Stimulated activated memory B cell treated with anti-CD40 and anti-IgM and Interleukin-4, amounts not matched to agents 10 μg/mL and 1 μg/mL and 100 μg/mL, for 72 hours (primary cell): ENCODE results near the gene USP2.
A peak's percentile ranks its signal among the peaks of the same experiment; 100 is the strongest.

Experiments
- ATAC-seq: fragments of 150-1000 bp; cut with Tn5 transposase; 2 replicates; pipeline ENCODE4 v1.10.0; 2021
- H3K27ac Mint-ChIP-seq: one replicate; pipeline ENCODE4 v1.8.0; 2022; ENCODE audit warnings: mild to moderate bottlenecking, mixed read lengths
- H3K27me3 Mint-ChIP-seq: one replicate; pipeline ENCODE4 v1.8.0; 2022; ENCODE audit warnings: mixed read lengths
- H3K36me3 Mint-ChIP-seq: one replicate; pipeline ENCODE4 v1.8.0; 2022; ENCODE audit warnings: mixed read lengths
- H3K4me1 Mint-ChIP-seq: one replicate; pipeline ENCODE4 v1.8.0; 2022; ENCODE audit warnings: mixed read lengths
- H3K4me3 Mint-ChIP-seq: one replicate; pipeline ENCODE4 v1.8.0; 2022; ENCODE audit warnings: mild to moderate bottlenecking, moderate library complexity, mixed read lengths
- H3K9me3 Mint-ChIP-seq: one replicate; pipeline ENCODE4 v1.8.0; 2022; ENCODE audit warnings: mixed read lengths

The USP2 gene

DNA sequence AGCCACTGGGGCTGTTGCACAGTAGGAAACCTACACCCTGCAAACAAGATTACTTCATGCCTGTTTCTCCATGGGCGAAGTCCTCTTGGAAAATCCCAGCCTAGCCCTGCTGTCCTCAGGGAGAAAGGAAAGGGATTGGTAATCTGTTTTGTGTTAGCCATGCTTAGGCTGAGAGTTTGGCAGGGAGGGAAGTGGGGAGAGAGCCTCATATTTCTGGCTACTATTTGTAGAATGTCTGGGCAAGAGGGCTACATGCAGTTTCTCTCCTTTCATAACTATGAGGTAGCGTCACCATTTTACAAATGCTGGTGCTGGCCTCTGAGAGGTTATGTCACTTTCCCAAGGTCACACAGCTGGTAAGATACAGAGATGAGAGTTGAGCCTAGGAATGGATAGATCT is 34.2 kb downstream of the USP2 start:
- Mint-ChIP-seq H3K27ac (no peak overlapping the region), H3K9me3 (no peaks in the 10 kb centered on the region), H3K27me3 (peaks cover 83% of the 10 kb centered on the region), H3K36me3 (no peaks in the 10 kb centered on the region), H3K4me3 (no peak overlapping the region), H3K4me1 (no peaks in the 10 kb centered on the region)
- no peak for ATAC-seq

DNA sequence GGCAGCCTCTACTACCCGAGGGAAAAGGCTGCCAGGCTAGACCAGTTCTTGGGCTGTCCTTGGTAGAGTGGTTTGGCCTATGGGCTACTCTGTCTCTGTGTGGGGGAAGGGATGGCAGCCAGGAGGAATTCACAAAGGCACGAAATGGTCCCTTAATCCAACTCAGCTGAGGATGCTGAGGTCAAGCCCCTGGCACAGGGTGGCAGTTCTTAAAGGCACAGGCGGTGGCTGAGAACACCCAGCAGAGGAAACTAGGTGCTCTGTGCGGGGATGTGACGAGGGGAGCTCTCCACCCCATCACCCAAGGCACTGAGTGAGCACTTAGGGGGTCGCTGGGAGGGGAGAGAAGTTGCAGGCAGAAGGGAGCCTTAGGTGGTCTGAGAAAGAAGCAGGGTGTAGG is 34.9 kb downstream of the USP2 start, which contains the start of gene MFRP:
MFRP (minus strand) TSS at position 101 of the 400 bp plus-strand sequence. CDS start 192 bp downstream, outside the sequence.
- Mint-ChIP-seq H3K9me3 (no peaks in the 10 kb centered on the region), H3K4me3 (no peak within 1 kb of the TSS), H3K27me3 (peaks cover 83% of the 10 kb centered on the region), H3K36me3 (no peaks in the 10 kb centered on the region), H3K27ac (no peak within 1 kb of the TSS), H3K4me1 (no peaks in the 10 kb centered on the region)
- ATAC-seq: no peak

- Mint-ChIP-seq H3K9me3 (no peaks in the 10 kb centered on the region), H3K36me3 (no peaks in the 10 kb centered on the region), H3K4me3 (no peak overlapping the region), H3K27me3 (peaks cover 83% of the 10 kb centered on the region), H3K4me1 (peaks cover 9% of the 10 kb centered on the region), H3K27ac (no peak overlapping the region)
- no peak for ATAC-seq
Observed at GRCh38 chr11:119345685-119346084, 35.8 kb downstream of the USP2 start.

DNA sequence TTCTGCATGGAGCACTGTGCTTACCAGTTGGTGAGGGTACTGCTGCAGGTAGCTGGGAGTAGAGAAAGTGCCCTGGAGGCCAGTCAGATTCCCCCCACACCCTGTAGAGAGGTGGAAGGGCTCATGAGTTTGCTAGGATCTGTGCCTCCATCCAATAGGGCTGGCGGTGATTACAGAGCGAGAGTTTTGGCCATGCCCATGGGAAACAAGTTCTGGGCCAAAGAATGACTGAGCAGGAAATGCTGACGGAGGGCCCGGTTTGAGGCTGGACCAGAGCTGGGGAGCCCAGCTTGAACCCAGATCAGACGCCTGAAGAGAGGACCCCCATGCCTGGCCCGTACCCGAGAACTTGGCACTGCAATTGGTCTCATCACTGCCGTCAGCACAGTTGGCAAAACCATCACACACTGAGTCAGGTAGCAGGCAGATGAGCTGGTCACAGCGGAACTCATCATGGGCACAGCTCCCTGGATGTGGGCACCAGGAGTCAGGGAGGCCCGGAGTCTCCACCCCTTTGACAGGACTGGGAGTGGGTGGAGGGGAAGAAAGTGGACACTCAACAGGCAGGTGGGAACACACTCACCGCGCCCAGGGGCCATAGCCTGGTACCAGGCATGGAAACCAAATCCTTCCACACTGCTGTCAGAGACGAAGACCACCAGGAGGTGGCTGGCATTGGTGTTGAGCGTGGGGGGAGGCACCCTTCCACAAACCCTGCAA is 37.0 kb downstream of the USP2 start:
- peaks cover 80% of the 10 kb centered on the region for H3K27me3 Mint-ChIP-seq
- no peak overlapping the region for H3K27ac Mint-ChIP-seq

DNA sequence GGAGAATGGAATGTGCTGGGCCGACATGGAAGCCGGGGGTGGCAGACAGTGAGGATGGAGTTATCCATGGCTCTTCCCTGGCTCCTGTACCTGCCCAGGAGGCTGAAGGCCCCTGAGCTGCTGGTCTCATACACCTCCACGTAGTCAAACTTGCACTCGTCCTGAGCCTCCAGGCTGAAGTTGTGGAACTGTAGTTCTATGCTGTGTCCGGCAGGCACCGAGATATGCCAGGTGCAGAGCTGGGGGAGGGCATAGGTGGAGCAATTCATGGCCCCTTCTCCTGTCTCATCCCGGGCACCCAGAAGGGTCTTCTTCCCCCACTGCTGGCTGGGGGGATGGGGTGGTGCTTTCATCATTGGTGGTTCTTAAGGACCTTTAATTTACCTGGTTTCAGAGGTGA is 37.8 kb downstream of the USP2 start:
- peaks cover 87% of the 10 kb centered on the region for H3K27me3 Mint-ChIP-seq
- H3K4me3 Mint-ChIP-seq: no peak overlapping the region
- ATAC-seq: no peak
- no peaks in the 10 kb centered on the region for H3K36me3 Mint-ChIP-seq
- H3K9me3 Mint-ChIP-seq: no peaks in the 10 kb centered on the region
- no peak overlapping the region for H3K27ac Mint-ChIP-seq
- peaks cover 19% of the 10 kb centered on the region for H3K4me1 Mint-ChIP-seq

More for the DNA sequence above, 37.0 kb downstream of the USP2 start:
- Mint-ChIP-seq H3K4me1 (peaks cover 12% of the 10 kb centered on the region), H3K4me3 (no peak overlapping the region), H3K9me3 (no peaks in the 10 kb centered on the region), H3K36me3 (no peaks in the 10 kb centered on the region)
- no peak for ATAC-seq

GRCh38 chr11:119342362-119343130 is 38.9 kb downstream of the USP2 start:
- no peak for ATAC-seq
- H3K36me3 Mint-ChIP-seq: no peaks in the 10 kb centered on the region
- H3K27me3 Mint-ChIP-seq: peaks cover 85% of the 10 kb centered on the region
- H3K4me3 Mint-ChIP-seq: no peak overlapping the region
- H3K27ac Mint-ChIP-seq: no peak overlapping the region
- H3K4me1 Mint-ChIP-seq: peaks cover 24% of the 10 kb centered on the region
- no peaks in the 10 kb centered on the region for H3K9me3 Mint-ChIP-seq

GRCh38 chr11:119342023-119342300 is 39.5 kb downstream of the USP2 start:
- H3K4me3 Mint-ChIP-seq: no peak overlapping the region
- H3K27me3 Mint-ChIP-seq: peaks cover 79% of the 10 kb centered on the region
- ATAC-seq: no peak

DNA sequence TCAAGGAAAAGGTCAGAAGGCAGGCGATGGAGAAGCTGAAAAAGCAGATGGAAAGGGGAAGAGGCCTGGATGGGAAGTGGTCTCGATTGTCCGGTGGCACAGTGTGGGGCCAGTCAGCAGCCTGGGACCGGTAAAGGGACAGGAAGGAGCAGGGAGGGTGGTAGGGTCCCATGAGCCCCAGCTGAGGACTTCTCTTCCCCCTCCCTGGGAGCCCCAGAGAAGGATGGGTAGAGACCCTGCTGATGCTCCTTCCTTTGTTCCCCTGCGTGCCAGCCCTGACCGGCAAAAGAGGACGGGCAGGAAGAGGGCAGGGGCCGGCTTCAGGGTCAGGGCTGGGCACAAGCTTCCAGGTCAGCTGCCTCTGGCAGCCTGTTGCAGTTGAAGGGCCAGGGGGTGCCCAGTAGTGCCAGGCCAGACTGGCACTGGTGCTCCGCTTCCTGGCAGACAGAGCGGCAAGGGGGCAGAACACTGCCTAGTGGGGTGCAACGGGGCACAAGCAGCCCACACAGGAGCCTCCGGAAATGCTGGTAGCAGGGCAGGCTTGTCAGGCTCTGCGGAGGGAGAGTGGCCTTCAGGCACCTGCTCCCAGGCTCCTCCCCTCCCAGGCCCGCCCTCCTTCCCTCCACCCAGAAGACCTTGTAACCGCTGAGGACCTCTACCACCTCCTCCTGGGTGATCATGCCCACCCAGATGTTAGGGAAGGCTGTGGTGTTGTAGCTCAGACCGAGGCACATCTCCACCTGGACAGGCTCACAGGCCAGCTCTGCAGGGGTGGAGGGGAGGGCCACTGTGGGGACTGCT is 40.1 kb downstream of the USP2 start:
- Mint-ChIP-seq H3K4me1 (peaks cover 30% of the 10 kb centered on the region), H3K4me3 (no peak overlapping the region), H3K36me3 (peaks cover 9% of the 10 kb centered on the region), H3K9me3 (no peaks in the 10 kb centered on the region), H3K27me3 (peaks cover 74% of the 10 kb centered on the region), H3K27ac (no peak overlapping the region)
- ATAC-seq: no peak

More at GRCh38 chr11:119342023-119342300, 39.5 kb downstream of the USP2 start:
- Mint-ChIP-seq H3K36me3 (peaks cover 3% of the 10 kb centered on the region), H3K27ac (no peak overlapping the region), H3K9me3 (no peaks in the 10 kb centered on the region), H3K4me1 (peaks cover 25% of the 10 kb centered on the region)

DNA sequence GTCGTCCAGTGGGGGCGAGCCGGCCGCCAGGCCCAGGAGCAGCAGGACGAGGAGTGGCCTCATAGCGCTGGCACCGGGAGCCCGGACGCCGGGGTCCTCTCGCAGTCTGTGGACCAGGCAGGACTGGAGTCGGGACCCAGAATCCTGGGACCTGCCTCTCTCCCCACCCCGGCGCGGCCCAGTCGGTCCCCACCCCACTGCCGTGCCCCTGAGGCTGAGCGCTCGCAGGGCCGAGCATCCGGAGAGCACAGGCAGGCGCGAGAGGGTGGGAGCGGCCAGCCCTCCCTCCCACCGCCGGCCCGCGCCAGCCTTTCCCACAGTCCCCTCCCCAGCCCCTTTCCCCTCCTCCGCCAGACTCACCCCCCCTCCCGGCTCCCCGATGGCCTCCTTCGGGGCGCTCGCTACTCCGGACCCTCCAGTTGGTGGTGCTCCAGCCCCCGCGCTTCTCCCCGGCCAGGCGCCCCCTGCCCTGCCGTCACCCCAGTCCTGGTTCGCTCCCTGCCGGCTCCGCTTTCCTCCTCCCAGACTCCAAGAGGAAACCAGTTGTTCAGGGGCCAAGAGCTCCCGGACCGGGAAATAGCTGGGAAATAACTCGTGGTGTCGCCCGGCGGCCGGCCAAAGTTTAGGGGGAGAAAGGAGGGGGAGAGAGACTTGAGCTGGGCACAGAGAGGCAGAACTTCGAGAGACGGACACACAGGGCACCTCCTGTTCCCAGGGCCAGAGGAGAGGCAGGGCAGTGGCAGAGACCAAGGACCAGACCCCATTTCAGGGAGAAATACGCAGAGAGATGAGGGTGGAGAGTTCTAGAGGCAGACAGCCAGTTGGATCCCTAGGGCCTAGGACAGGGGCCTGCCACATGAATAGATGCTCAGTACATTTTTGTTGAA is 40.9 kb downstream of the USP2 start, which contains the start of gene C1QTNF5:
C1QTNF5 (minus strand) TSS at position 549 of the 887 bp plus-strand sequence; CDS start at position 63, 486 bp downstream.
- no peak for ATAC-seq
- H3K9me3 Mint-ChIP-seq: no peaks in the 10 kb centered on the region
- H3K27ac Mint-ChIP-seq: no peak within 1 kb of the TSS
- peaks cover 38% of the 10 kb centered on the region for H3K4me1 Mint-ChIP-seq
- peaks cover 14% of the 10 kb centered on the region for H3K36me3 Mint-ChIP-seq
- no peak within 1 kb of the TSS for H3K4me3 Mint-ChIP-seq
- peaks cover 65% of the 10 kb centered on the region for H3K27me3 Mint-ChIP-seq

DNA sequence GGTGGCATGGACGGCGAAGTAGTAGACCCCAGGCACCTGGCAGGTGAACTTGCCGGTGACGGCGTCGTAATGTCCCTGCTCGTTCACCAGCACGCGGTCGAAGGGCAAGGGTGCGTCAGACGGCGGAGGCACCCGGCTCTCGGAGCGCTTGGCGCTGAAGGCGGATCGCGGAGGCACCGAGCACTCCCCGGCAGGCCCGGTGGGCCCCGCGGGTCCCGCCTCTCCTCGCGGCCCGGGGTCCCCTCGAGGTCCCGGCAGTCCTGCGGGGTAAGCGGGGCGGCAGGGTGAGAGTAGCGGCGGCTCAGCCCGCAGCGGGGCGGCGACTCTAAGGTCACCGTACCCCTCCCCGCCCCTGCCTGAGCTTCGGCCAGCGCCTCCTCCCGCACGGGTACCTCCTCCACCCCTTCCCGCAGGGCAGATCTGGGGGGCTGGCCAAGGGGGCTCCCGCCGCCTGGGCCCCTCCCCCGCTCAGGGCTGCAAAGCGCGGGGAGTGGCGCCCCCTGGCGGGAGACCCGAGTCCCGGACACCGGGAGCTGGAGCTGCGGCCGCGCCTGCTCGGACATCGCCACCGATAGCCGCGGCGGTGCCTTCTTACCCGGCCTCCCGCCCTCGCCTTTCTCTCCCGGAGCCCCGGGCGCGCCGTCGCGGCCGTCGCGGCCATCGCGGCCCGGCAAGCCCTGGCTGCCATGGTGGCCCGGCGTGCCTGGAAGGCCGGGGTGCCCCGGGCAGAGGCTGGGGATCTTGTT is 41.7 kb downstream of the USP2 start:
- Mint-ChIP-seq H3K4me1 (peaks cover 47% of the 10 kb centered on the region), H3K9me3 (no peaks in the 10 kb centered on the region), H3K4me3 (peak overlapping the region; percentile 37), H3K36me3 (peaks cover 14% of the 10 kb centered on the region), H3K27me3 (peaks cover 57% of the 10 kb centered on the region), H3K27ac (no peak overlapping the region)
- ATAC-seq: peak; percentile 13

DNA sequence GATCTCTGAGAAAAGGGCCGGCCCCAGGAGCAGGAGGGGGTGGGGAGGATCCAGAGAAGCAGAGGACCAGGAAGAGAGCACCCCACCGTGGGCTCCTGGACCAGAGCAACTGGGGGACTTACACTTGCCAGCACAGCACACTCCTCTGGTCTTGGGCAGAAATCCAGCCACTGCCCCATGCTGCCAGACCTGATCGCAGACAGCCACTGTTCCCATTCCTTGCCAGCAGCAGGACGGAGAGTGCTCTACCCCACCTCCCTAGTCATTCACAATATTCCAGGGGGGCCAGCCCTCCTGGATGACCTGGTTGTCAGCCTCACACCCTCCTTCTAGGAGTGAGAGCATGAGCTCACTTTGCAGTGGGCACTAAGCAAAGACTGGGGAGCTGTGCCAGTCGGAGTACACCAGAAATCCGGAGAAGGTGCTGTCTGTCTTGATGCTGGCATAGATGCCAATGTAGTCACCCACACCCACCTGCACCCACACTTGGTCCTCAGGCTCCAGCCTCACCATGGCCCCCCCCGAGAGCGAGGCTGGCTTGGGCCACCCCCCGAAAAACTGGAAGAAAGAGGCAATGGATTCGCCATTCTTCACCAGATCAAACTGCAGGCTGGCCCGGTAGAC is 42.4 kb downstream of the USP2 start:
- H3K36me3 Mint-ChIP-seq: peaks cover 14% of the 10 kb centered on the region
- H3K27ac Mint-ChIP-seq: no peak overlapping the region
- H3K4me3 Mint-ChIP-seq: peak overlapping the region; percentile 37
- peaks cover 48% of the 10 kb centered on the region for H3K4me1 Mint-ChIP-seq
- no peak for ATAC-seq
- no peaks in the 10 kb centered on the region for H3K9me3 Mint-ChIP-seq
- H3K27me3 Mint-ChIP-seq: peaks cover 50% of the 10 kb centered on the region

- H3K9me3 Mint-ChIP-seq: no peaks in the 10 kb centered on the region
- no peak overlapping the region for H3K4me3 Mint-ChIP-seq
- H3K27ac Mint-ChIP-seq: no peak overlapping the region
- peaks cover 45% of the 10 kb centered on the region for H3K27me3 Mint-ChIP-seq
- ATAC-seq: no peak
- H3K36me3 Mint-ChIP-seq: peaks cover 14% of the 10 kb centered on the region
- peaks cover 54% of the 10 kb centered on the region for H3K4me1 Mint-ChIP-seq
Observed at GRCh38 chr11:119338318-119338890, 43.1 kb downstream of the USP2 start.

GRCh38 chr11:119337581-119338317 is 43.7 kb downstream of the USP2 start:
- peaks cover 54% of the 10 kb centered on the region for H3K4me1 Mint-ChIP-seq
- no peaks in the 10 kb centered on the region for H3K9me3 Mint-ChIP-seq
- no peak overlapping the region for H3K27ac Mint-ChIP-seq
- H3K4me3 Mint-ChIP-seq: no peak overlapping the region
- H3K36me3 Mint-ChIP-seq: peaks cover 14% of the 10 kb centered on the region
- H3K27me3 Mint-ChIP-seq: peaks cover 38% of the 10 kb centered on the region
- no peak for ATAC-seq
